HCT116 (cell line): Measurements from ENCODE around the gene HSPB1. TPM values are rescaled to one million over a fixed set of nuclear protein-coding genes. Genes with fewer than 3 reads are reported as not detected.

Source experiments
- ATAC-seq: fragments of 200-7000 bp; cut with Tn5 transposase; 2 replicates; pipeline ENCODE4 v1.9.1; 2020; ENCODE audit warnings: mild to moderate bottlenecking, moderate library complexity
- BruUV-seq: library from RNA; stranded (reverse); fragments of 400-500 nt; replicated peaks from 2 replicates; lab custom pipeline; 2021; lab: Mats Ljungman, UMichigan
- CTCF ChIA-PET: fragments of 300-600 bp; sonication (Branson Sonifier 250); formaldehyde crosslinking; loops from one replicate; lab custom pipeline; 2021; ENCODE audit warnings: antibody characterized with exemption; lab: Charles Lee
- POLR2A ChIA-PET: fragments of 300-600, 350-600 bp; sonication (Branson Sonifier 250); formaldehyde crosslinking; loops from one replicate; lab custom pipeline; 2021; ENCODE audit warnings: antibody characterized with exemption; lab: Charles Lee
- RAD21 ChIA-PET, 2 experiments: fragments of 300-600 bp; sonication (Branson Sonifier 250); formaldehyde crosslinking; loops; one replicate each; lab custom pipeline; 2023; ENCODE audit warnings: low total read pairs in 2 of 2; ENCODE audit not compliant: uncharacterized antibody in 2 of 2, unreplicated experiment in 2 of 2, low non-redundant PET in 1 of 2; lab: Charles Lee
- DNase-seq: peaks from one replicate; pipeline ENCODE4 v3.0.0-alpha.2; 2010; ENCODE audit warnings: low read depth, low spot score
- H2AFZ ChIP-seq: fragments of 200-600 bp; shearing (Covaris generic), sonication (generic); 2 replicates; pipeline ENCODE4 v1.6.1; 2017; ENCODE audit warnings: low read depth, mixed run types, mixed read lengths, antibody characterized with exemption, low read length; ENCODE audit not compliant: poor library complexity, severe bottlenecking
- H3K27ac ChIP-seq: 2 replicates; pipeline ENCODE4 v1.5.1; 2012; ENCODE audit warnings: low read depth, low read length
- H3K27me3 ChIP-seq: fragments of 200-600 bp; sonication (generic); 2 replicates; pipeline ENCODE4 v1.6.1; 2016; ENCODE audit warnings: mixed run types, low read length, mixed read lengths; ENCODE audit not compliant: insufficient read depth
- H3K36me3 ChIP-seq, 2 experiments: fragments of 200-500 bp in 1 of 2; fragments of 200-600 bp in 1 of 2; sonication (Bioruptor generic) in 1 of 2; sonication (generic) in 1 of 2; 2 replicates each; pipeline versions ENCODE4 v1.5.1 to v1.6.1; 2014 to 2016; ENCODE audit warnings: low read length in 2 of 2, inconsistent platforms in 1 of 2, mixed read lengths in 1 of 2, mixed run types in 1 of 2; ENCODE audit not compliant: insufficient read depth in 2 of 2, control insufficient read depth in 1 of 2
- H3K4me1 ChIP-seq, 2 experiments: fragments of 200-600 bp in 1 of 2; sonication (generic) in 1 of 2; 2 replicates each; pipeline versions ENCODE4 v1.5.1 to v1.6.1; 2012 to 2017; ENCODE audit warnings: low read length in 2 of 2, inconsistent platforms in 1 of 2, mild to moderate bottlenecking in 1 of 2, mixed read lengths in 1 of 2, mixed run types in 1 of 2, moderate library complexity in 1 of 2; ENCODE audit not compliant: insufficient read depth in 2 of 2, control insufficient read depth in 1 of 2
- H3K4me2 ChIP-seq: fragments of 200-600 bp; sonication (generic); 2 replicates; pipeline ENCODE4 v1.6.1; 2017; ENCODE audit warnings: mixed run types, low read length, mixed read lengths
- H3K4me3 ChIP-seq, 2 experiments: fragments of 200-600 bp in 1 of 2; sonication (generic) in 1 of 2; replicated peaks in 1 of 2; 2 replicates each; pipeline ENCODE4 v1.5.1; 2011 to 2016; ENCODE audit warnings: low read length in 2 of 2, control low read depth in 1 of 2, low read depth in 1 of 2, mild to moderate bottlenecking in 1 of 2, mixed read lengths in 1 of 2, mixed run types in 1 of 2
- H3K79me2 ChIP-seq: fragments of 200-600 bp; sonication (generic); 2 replicates; pipeline ENCODE4 v1.6.1; 2017; ENCODE audit warnings: mild to moderate bottlenecking, mixed run types, low read length, moderate library complexity, mixed read lengths; ENCODE audit not compliant: insufficient read depth
- H3K9ac ChIP-seq: fragments of 200-600 bp; sonication (generic); 2 replicates; pipeline ENCODE4 v1.6.1; 2016; ENCODE audit warnings: low read length, mixed read lengths
- H3K9me2 ChIP-seq: fragments of 200-600 bp; sonication (generic), shearing (Covaris generic); 2 replicates; pipeline ENCODE4 v1.6.1; 2017; ENCODE audit warnings: mixed run types, mild to moderate bottlenecking, moderate library complexity; ENCODE audit not compliant: insufficient read depth
- H3K9me3 ChIP-seq, 2 experiments: fragments of 200-500 bp in 1 of 2; fragments of 200-600 bp in 1 of 2; sonication (Bioruptor generic) in 1 of 2; sonication (generic) in 1 of 2; 2 replicates each; pipeline ENCODE4 v1.6.1; 2014 to 2017; ENCODE audit warnings: low read length in 2 of 2, mixed read lengths in 2 of 2, inconsistent platforms in 1 of 2, low read depth in 1 of 2, mild to moderate bottlenecking in 1 of 2, mixed run types in 1 of 2, moderate library complexity in 1 of 2; ENCODE audit not compliant: control insufficient read depth in 1 of 2, insufficient read depth in 1 of 2
- H4K20me1 ChIP-seq: fragments of 200-600 bp; sonication (generic), shearing (Covaris generic); 2 replicates; pipeline ENCODE4 v1.6.1; 2017; ENCODE audit warnings: mixed run types, mild to moderate bottlenecking, moderate library complexity; ENCODE audit not compliant: insufficient read depth
- CBX3 ChIP-seq: IDR thresholded peaks from 2 replicates; pipeline ENCODE4 v1.6.1; 2012; ENCODE audit warnings: low read depth
- CEBPB ChIP-seq: IDR thresholded peaks from 2 replicates; pipeline ENCODE4 v1.6.1; 2012; ENCODE audit warnings: low read depth
- EGR1 ChIP-seq: IDR thresholded peaks from 2 replicates; pipeline ENCODE4 v1.6.1; 2012; ENCODE audit warnings: low read depth
- EZH2phosphoT487 ChIP-seq: fragments of 200-600 bp; IDR thresholded peaks from 2 replicates; pipeline ENCODE4 v1.6.1; 2018; ENCODE audit warnings: antibody characterized with exemption, borderline replicate concordance
- POLR2A ChIP-seq: IDR thresholded peaks from 2 replicates; pipeline ENCODE4 v1.7.0; 2011; ENCODE audit warnings: borderline replicate concordance; ENCODE audit not compliant: insufficient read depth, insufficient read length; ENCODE audit errors: extremely low read depth
- POLR2AphosphoS5 ChIP-seq: IDR thresholded peaks from 2 replicates; pipeline ENCODE4 v1.6.1; 2011; ENCODE audit warnings: mild to moderate bottlenecking, low read depth, low read length, moderate library complexity
- RAD21 ChIP-seq: IDR thresholded peaks from 2 replicates; pipeline ENCODE4 v1.6.1; 2012; ENCODE audit warnings: low read depth, mild to moderate bottlenecking
- SIN3A ChIP-seq: IDR thresholded peaks from 2 replicates; pipeline ENCODE4 v1.6.1; 2012; ENCODE audit warnings: low read depth
- SP1 ChIP-seq: IDR thresholded peaks from 2 replicates; pipeline ENCODE4 v1.6.1; 2012; ENCODE audit warnings: low read depth
- SRF ChIP-seq: IDR thresholded peaks from 2 replicates; pipeline ENCODE4 v1.6.1; 2012; ENCODE audit warnings: low read depth
- TCF7L2 ChIP-seq: IDR thresholded peaks from 2 replicates; pipeline ENCODE4 v1.7.0; 2011; ENCODE audit warnings: borderline replicate concordance, inconsistent platforms; ENCODE audit not compliant: insufficient read depth, insufficient read length; ENCODE audit errors: extremely low read depth
- ZNF274 ChIP-seq: fragments of 200-500 bp; sonication (Bioruptor generic); IDR thresholded peaks from 2 replicates; pipeline ENCODE4 v1.6.1; 2014; ENCODE audit warnings: mild to moderate bottlenecking, low read depth, low read length, inconsistent platforms
- intact Hi-C: fragments of 100-400 bp; cut with micrococcal nuclease; formaldehyde crosslinking; loops from 2 replicates; pipeline ENCODE4 v1.10.0; 2022
- total RNA-seq: library from RNA; stranded (reverse); gene quantifications from one replicate; pipeline ENCODE4 v1.2.1, GENCODE V29; 2021; ENCODE audit not compliant: unreplicated experiment
- TF ChIP-seq, protein P1 (sequence below): IDR thresholded peaks from 2 replicates; pipeline ENCODE4 v1.6.1; 2012
- TF ChIP-seq, protein P2 (sequence below), 3 experiments: fragments of 200-600 bp in 1 of 3; sonication (generic) in 1 of 3; IDR thresholded peaks in 2 of 3; conservative IDR thresholded peaks in 1 of 3; 2 replicates each; pipeline ENCODE4 v1.5.1; 2012 to 2017; ENCODE audit warnings: low read depth in 2 of 3, low read length in 2 of 3, antibody characterized with exemption in 1 of 3, borderline replicate concordance in 1 of 3, control low read depth in 1 of 3, mild to moderate bottlenecking in 1 of 3, mixed read lengths in 1 of 3, mixed run types in 1 of 3, moderate library complexity in 1 of 3; ENCODE audit not compliant: insufficient read depth in 1 of 3

Gene HSPB1
- total RNA-seq, 1 experiment from 2014 or later = 524 TPM

GRCh38 chr7:76317782-76318487 is 15.5 kb downstream of the HSPB1 start:
- Histone ChIP-seq H3K9me2 (no peaks in the 10 kb centered on the region), H4K20me1 (no peaks in the 10 kb centered on the region; the same call in 1 of the 2 replicates), H3K9me3 (no peaks in the 10 kb centered on the region), H3K9ac (peak overlapping the region; percentile 81), H3K4me1 (peaks cover 27 to 45% of the 10 kb centered on the region in 2 experiments), H3K27me3 (no peaks in the 10 kb centered on the region), H3K36me3 (peaks cover 0 to 13% of the 10 kb centered on the region in 2 experiments; a peak in 1 of 4 replicates), H3K27ac (peak overlapping the region; percentile 73), H3K4me2 (peak overlapping the region; percentile 96), H3K79me2 (peaks cover 12% of the 10 kb centered on the region; the same call in 1 of the 2 replicates), H3K4me3 (peak overlapping the region; percentile 68 to 75), H2AFZ (no peak overlapping the region)
- DNase-seq (peak; percentile 92), ATAC-seq (peak; percentile 87)
- BruUV-seq = no TSS peak
- intact Hi-C loops = no loop called here
- ChIA-PET RAD21 (no interaction called here), POLR2A (interaction anchor here (1.3 to 3.0 kb wide), 6 partner anchors 9 to 41 kb away, joined by 3 to 8 read pairs (median 4); partner anchors contain the start of gene YWHAG), CTCF (interaction anchor here (1.0 to 3.6 kb wide), 5 partner anchors 26 to 140 kb away, joined by 3 to 20 read pairs (median 4); partner anchors contain the start of gene YWHAG)
- TF ChIP-seq SIN3A (no peak), TCF7L2 (peak; percentile 66), POLR2A (peak; percentile 45), POLR2AphosphoS5 (peak; percentile 89)

- ChIA-PET CTCF (interaction anchor here (1.0 to 3.6 kb wide), 6 partner anchors 8 to 140 kb away, joined by 3 to 20 read pairs (median 4); partner anchors contain the start of gene YWHAG), POLR2A (interaction anchor here (1.3 to 3.0 kb wide), 6 partner anchors 8 to 41 kb away, joined by 3 to 8 read pairs (median 4); partner anchors contain the start of gene YWHAG), RAD21 (interaction anchor here in 1 of 2 experiments (0.6 kb wide), 1 partner anchor 27 kb away, joined by 3 read pairs; no protein-coding TSS in a partner anchor)
- peak overlapping the region; percentile 96 for H3K4me2 ChIP-seq
- TSS peak; percentile 73 for BruUV-seq
- H4K20me1 ChIP-seq = peaks cover 3% of the 10 kb centered on the region; the same call in 1 of the 2 replicates
- peak overlapping the region; percentile 73 for H3K27ac ChIP-seq
- ATAC-seq = peak; percentile 46
- peaks cover 19% of the 10 kb centered on the region; the same call in 1 of the 2 replicates for H3K79me2 ChIP-seq
- intact Hi-C loops = no loop called here
- no peaks in the 10 kb centered on the region for H3K27me3 ChIP-seq
- no peaks in the 10 kb centered on the region for H3K9me3 ChIP-seq
- H2AFZ ChIP-seq = no peak overlapping the region
- H3K9me2 ChIP-seq = no peaks in the 10 kb centered on the region
- H3K9ac ChIP-seq = peak overlapping the region; percentile 81
- DNase-seq = no peak
- H3K4me1 ChIP-seq = peaks cover 23 to 40% of the 10 kb centered on the region in 2 experiments
- peak overlapping the region; percentile 68 to 75 for H3K4me3 ChIP-seq
- H3K36me3 ChIP-seq = peaks cover 0 to 13% of the 10 kb centered on the region in 2 experiments; a peak in 1 of 4 replicates
- TF ChIP-seq EZH2phosphoT487 (no peak), ZNF274 (no peak), POLR2A (no peak), RAD21 (no peak), CEBPB (no peak), TCF7L2 (no peak), POLR2AphosphoS5 (peak; percentile 43), CBX3 (no peak), SIN3A (no peak), EGR1 (no peak), SRF (no peak), SP1 (no peak)
- TF ChIP-seq, protein P1, sequence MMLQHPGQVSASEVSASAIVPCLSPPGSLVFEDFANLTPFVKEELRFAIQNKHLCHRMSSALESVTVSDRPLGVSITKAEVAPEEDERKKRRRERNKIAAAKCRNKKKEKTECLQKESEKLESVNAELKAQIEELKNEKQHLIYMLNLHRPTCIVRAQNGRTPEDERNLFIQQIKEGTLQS = no peak
- TF ChIP-seq, protein P2, sequence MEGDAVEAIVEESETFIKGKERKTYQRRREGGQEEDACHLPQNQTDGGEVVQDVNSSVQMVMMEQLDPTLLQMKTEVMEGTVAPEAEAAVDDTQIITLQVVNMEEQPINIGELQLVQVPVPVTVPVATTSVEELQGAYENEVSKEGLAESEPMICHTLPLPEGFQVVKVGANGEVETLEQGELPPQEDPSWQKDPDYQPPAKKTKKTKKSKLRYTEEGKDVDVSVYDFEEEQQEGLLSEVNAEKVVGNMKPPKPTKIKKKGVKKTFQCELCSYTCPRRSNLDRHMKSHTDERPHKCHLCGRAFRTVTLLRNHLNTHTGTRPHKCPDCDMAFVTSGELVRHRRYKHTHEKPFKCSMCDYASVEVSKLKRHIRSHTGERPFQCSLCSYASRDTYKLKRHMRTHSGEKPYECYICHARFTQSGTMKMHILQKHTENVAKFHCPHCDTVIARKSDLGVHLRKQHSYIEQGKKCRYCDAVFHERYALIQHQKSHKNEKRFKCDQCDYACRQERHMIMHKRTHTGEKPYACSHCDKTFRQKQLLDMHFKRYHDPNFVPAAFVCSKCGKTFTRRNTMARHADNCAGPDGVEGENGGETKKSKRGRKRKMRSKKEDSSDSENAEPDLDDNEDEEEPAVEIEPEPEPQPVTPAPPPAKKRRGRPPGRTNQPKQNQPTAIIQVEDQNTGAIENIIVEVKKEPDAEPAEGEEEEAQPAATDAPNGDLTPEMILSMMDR (IDR thresholded peaks at IDR 0.05 in 2 of 3, conservative IDR thresholded peaks at IDR 0.05 in 1 of 3; ENCODE audit: borderline replicate concordance in 1 of 3, insufficient read depth in 1 of 3, low read depth in 2 of 3, low read length in 2 of 3) = peak in 2 of 3 experiments; percentile 31 to 42; a peak in 4 of 6 replicates
Observed at GRCh38 chr7:76318488-76319353, 16.2 kb downstream of the HSPB1 start.
